Testis (tissue), 3 donors: Measurements from ENCODE around the gene KLHDC8A. TPM values are rescaled to one million over a fixed set of nuclear protein-coding genes. Genes with fewer than 3 reads are reported as not detected.

Experiments used
- DNase-seq: peaks from one replicate; pipeline ENCODE4 v3.0.0-alpha.2; 2019
- H3K27ac ChIP-seq, 2 donors: fragments of 200-600 bp; sonication (generic); one replicate each; pipeline ENCODE4 v1.5.1; 2019
- H3K27me3 ChIP-seq: fragments of 200-600 bp; sonication (generic); one replicate; pipeline ENCODE4 v1.5.1; 2019
- H3K36me3 ChIP-seq: fragments of 200-600 bp; sonication (generic); one replicate; pipeline ENCODE4 v1.5.1; 2017; ENCODE audit warnings: low read depth; ENCODE audit errors: missing control alignments
- H3K4me1 ChIP-seq: fragments of 200-600 bp; sonication (generic); one replicate; pipeline ENCODE4 v1.5.1; 2019
- H3K4me3 ChIP-seq, 2 donors: fragments of 200-600 bp; sonication (generic); one replicate each; pipeline ENCODE4 v1.5.1; 2017 to 2019
- H3K9me3 ChIP-seq: fragments of 200-600 bp; sonication (generic); one replicate; pipeline ENCODE4 v1.5.1; 2017
- CTCF ChIP-seq, 3 experiments: fragments of 450-650 bp in 2 of 3; fragments of 200-600 bp in 1 of 3; sonication (generic) in 1 of 3; IDR thresholded peaks; one replicate each; pipeline ENCODE4 v1.5.1; 2016 to 2019; ENCODE audit warnings: antibody characterized with exemption in 3 of 3, mild to moderate bottlenecking in 2 of 3, moderate library complexity in 1 of 3
- POLR2A ChIP-seq: fragments of 450-650 bp; IDR thresholded peaks from one replicate; pipeline ENCODE4 v1.6.1; 2017; ENCODE audit warnings: antibody characterized with exemption, mild to moderate bottlenecking, moderate library complexity
- whole genome bisulfite sequencing, 2 donors: methylation state at CpG; one replicate each; pipeline ENCODE4 v1.1.5; 2018; 5-methylcytosine and 5-hydroxymethylcytosine counted together
- intact Hi-C: fragments of 100-400 bp; cut with DNase I; formaldehyde crosslinking; loops from one replicate; pipeline ENCODE4 v1.15.1; 2023; ENCODE audit warnings: low total_unique reads
- polyA plus RNA-seq: library from polyadenylated mRNA; stranded (reverse); fragments of 350-450 nt; fragmentation: Illumina TruSeq; extraction: RNeasy Lipid Tissue Mini Kit (QIAGEN cat#74804); gene quantifications from one replicate; pipeline ENCODE4 v1.2.3, GENCODE V29; 2014; ENCODE audit warnings: low read depth, low replicate concordance; ENCODE audit not compliant: insufficient read depth
- small RNA-seq, 2 donors: library from RNA; depleted of rRNA; stranded (forward); fragments of <200 nt; gene quantifications; one replicate each; pipeline ENCODE3, GENCODE V24; 2016
- total RNA-seq, 2 donors: library from RNA; depleted of rRNA; stranded (reverse); fragments of >200 nt; gene quantifications; one replicate each; pipeline ENCODE4 v1.2.3, GENCODE V29; 2016

KLHDC8A gene
- total and polyA plus RNA-seq, 3 donors from 2014 or later: 10.5 to 12.9 (median 11.7) TPM

GRCh38 chr1:205287767-205288559 lies 68.8 kb downstream of the KLHDC8A start:
- no peaks in the 10 kb centered on the region for H3K27me3 ChIP-seq
- TF ChIP-seq CTCF (IDR thresholded peaks at IDR 0.05) (no peak), POLR2A (no peak)
- H3K27ac ChIP-seq: no peak overlapping the region
- no peak overlapping the region for H3K4me3 ChIP-seq
- H3K9me3 ChIP-seq: no peaks in the 10 kb centered on the region
- peaks cover 21% of the 10 kb centered on the region for H3K4me1 ChIP-seq
- H3K36me3 ChIP-seq: no peaks in the 10 kb centered on the region
- intact Hi-C loops: no loop called here
- peak; percentile 41 for DNase-seq
- 76 to 84% methylated on average over 8 of the region's 8 CpGs for WGBS, 2 donors

GRCh38 chr1:205287076-205287475 lies 69.6 kb downstream of the KLHDC8A start:
- H3K9me3 ChIP-seq: no peaks in the 10 kb centered on the region
- no peaks in the 10 kb centered on the region for H3K27me3 ChIP-seq
- H3K36me3 ChIP-seq: no peaks in the 10 kb centered on the region
- DNase-seq: no peak
- intact Hi-C loops: no loop called here
- no peak for TF ChIP-seq CTCF (IDR thresholded peaks at IDR 0.05)
- TF ChIP-seq POLR2A: no peak
- H3K4me3 ChIP-seq: no peak overlapping the region
- peaks cover 21% of the 10 kb centered on the region for H3K4me1 ChIP-seq
- no peak overlapping the region for H3K27ac ChIP-seq
- 88 to 93% methylated on average over 3 of the region's 3 CpGs for WGBS, 2 donors

GRCh38 chr1:205286335-205286950 lies 70.3 kb downstream of the KLHDC8A start:
- intact Hi-C loops: no loop called here
- Histone ChIP-seq H3K27me3 (no peaks in the 10 kb centered on the region), H3K27ac (no peak overlapping the region), H3K4me3 (no peak overlapping the region), H3K4me1 (peaks cover 21% of the 10 kb centered on the region), H3K36me3 (no peaks in the 10 kb centered on the region), H3K9me3 (no peaks in the 10 kb centered on the region)
- no peak for DNase-seq
- 79 to 88% methylated on average over 9 of the region's 9 CpGs for WGBS, 2 donors
- TF ChIP-seq POLR2A: no peak
- TF ChIP-seq CTCF (IDR thresholded peaks at IDR 0.05): no peak

Small RNAs within 50 kb of the gene (small RNA-seq; reads per million reads assigned to genes)
- gene SNRPGP10: 0 reads per million in 2 donors

Other genes with a start within 250 kb of the KLHDC8A start
- 10 to 100 TPM; 19.1 to 20.3 TPM for gene RBBP5, start 234.9 kb downstream of the KLHDC8A start, total RNA-seq
- gene RBBP5, start 234.9 kb downstream of the KLHDC8A start, polyA plus RNA-seq: 11.7 TPM
- gene DSTYK, start 145.2 kb downstream of the KLHDC8A start, total RNA-seq: 10 to 100 TPM; 15.2 to 17.2 TPM
- gene DSTYK, start 145.2 kb downstream of the KLHDC8A start, polyA plus RNA-seq: 15.4 TPM
- gene TMCC2, start 129.0 kb downstream of the KLHDC8A start, total RNA-seq: 10 to 100 TPM; 12.1 to 14.7 TPM
- gene TMCC2, start 129.0 kb downstream of the KLHDC8A start, polyA plus RNA-seq: 8.5 TPM
- 10 to 100 TPM; 13.4 to 19.6 TPM for gene NUAK2, start 35.2 kb downstream of the KLHDC8A start, total RNA-seq
- gene NUAK2, start 35.2 kb downstream of the KLHDC8A start, polyA plus RNA-seq: 7.2 TPM
- gene LEMD1, start 65.1 kb upstream of the KLHDC8A start, total RNA-seq: 10 to 100 TPM; 35.2 to 71.1 TPM
- gene LEMD1, start 65.1 kb upstream of the KLHDC8A start, polyA plus RNA-seq: 83.2 TPM
- 10 to 100 TPM; 14.4 to 15.5 TPM for gene BLACAT1, start 99.1 kb upstream of the KLHDC8A start, total RNA-seq
- 5.9 TPM for gene BLACAT1, start 99.1 kb upstream of the KLHDC8A start, polyA plus RNA-seq
- gene CDK18, start 147.7 kb upstream of the KLHDC8A start, total RNA-seq: 1 to 10 TPM; 6.5 to 8.5 TPM
- 9.2 TPM for gene CDK18, start 147.7 kb upstream of the KLHDC8A start, polyA plus RNA-seq